Loucy (cell line): ENCODE measurements around the gene SYT7.

Source experiments
- CTCF ChIP-seq: fragments of 200-600 bp; sonication (generic); conservative IDR thresholded peaks from 2 replicates; pipeline ENCODE4 v1.5.1; 2014; ENCODE audit warnings: mild to moderate bottlenecking, antibody characterized with exemption, low read length
- EZH2phosphoT487 ChIP-seq: fragments of 200-600 bp; IDR thresholded peaks from 2 replicates; pipeline ENCODE4 v1.6.1; 2018; ENCODE audit warnings: antibody characterized with exemption, mild to moderate bottlenecking, moderate library complexity, borderline replicate concordance

DNA sequence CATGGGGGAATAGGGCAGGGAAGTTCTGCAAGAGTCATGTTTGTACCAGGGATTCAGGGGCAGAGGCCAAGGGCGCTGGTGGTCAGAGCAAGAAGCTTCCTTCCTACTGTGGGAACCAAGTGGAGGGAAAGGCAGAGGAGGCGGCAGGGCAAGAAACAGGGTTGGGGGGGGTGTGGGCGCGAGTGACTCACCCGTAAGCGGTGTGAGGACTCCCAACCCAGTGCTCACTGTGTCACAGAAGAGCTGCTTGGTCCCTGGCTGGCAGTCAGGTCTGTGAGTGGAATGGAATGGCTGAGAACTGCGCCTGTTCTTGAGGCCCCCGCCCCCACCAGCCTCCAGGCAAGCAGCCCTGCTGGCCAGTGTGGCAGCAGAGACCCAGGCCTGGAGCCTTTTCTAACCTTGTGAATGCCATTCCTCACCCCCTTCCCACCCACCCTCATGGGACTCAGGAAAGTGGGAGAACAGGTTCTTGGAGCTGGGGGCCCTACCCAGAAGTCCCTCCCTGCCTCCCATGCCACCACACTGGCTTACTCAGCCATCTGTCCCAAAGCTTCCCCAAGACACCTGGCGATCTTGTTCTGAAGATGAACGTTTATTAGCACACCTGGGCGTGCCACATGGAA is 67.6 kb downstream of the SYT7 start:
- TF ChIP-seq CTCF (no peak), EZH2phosphoT487 (no peak)
